Prostate gland (tissue), 2 donors: Measurements from ENCODE around the gene SMC4.

Experiments used
- CTCF ChIP-seq, 4 experiments: fragments of 200-600 bp in 2 of 4; fragments of 450-650 bp in 2 of 4; sonication (generic) in 2 of 4; IDR thresholded peaks; 1 replicate in 3 of 4; 2 replicates in 1 of 4; pipeline ENCODE4 v1.5.1; 2016 to 2019; ENCODE audit warnings: antibody characterized with exemption in 4 of 4, mild to moderate bottlenecking in 2 of 4, moderate library complexity in 2 of 4
- POLR2A ChIP-seq: fragments of 450-650 bp; IDR thresholded peaks from one replicate; pipeline ENCODE4 v1.6.1; 2016; ENCODE audit warnings: antibody characterized with exemption, mild to moderate bottlenecking

GRCh38 chr3:160475884-160476283, 76.4 kb downstream of the SMC4 start:
- TF ChIP-seq CTCF (IDR thresholded peaks at IDR 0.05), result no peak
- no peak for TF ChIP-seq POLR2A
